Heart left ventricle (tissue), 16 donors: ENCODE measurements around the gene NEK7. TPM values are rescaled to one million over a fixed set of nuclear protein-coding genes. Genes with fewer than 3 reads are reported as not detected.

Source experiments
- ATAC-seq, 4 donors: fragments of 200-7000 bp; cut with Tn5 transposase; one replicate each; pipeline ENCODE4 v1.9.1; 2020 to 2022; ENCODE audit warnings: moderate library complexity in 4 of 4, mild to moderate bottlenecking in 3 of 4, moderate number of reproducible peaks in 1 of 4
- DNase-seq, 5 donors: peaks; one replicate each; pipeline ENCODE4 v3.0.0-alpha.2; 2020
- H3K27ac ChIP-seq, 12 donors: fragments of 200-600 bp; sonication (generic) in 4 of 12; one replicate each; pipeline versions ENCODE4 v1.5.0 to v1.8.0; 2016 to 2022; ENCODE audit warnings: mild to moderate bottlenecking in 2 of 12
- H3K27me3 ChIP-seq, 9 donors: fragments of 200-600 bp; sonication (generic) in 2 of 9; one replicate each; pipeline versions ENCODE4 v1.5.1 to v1.8.0; 2016 to 2022; ENCODE audit warnings: mild to moderate bottlenecking in 3 of 9
- H3K36me3 ChIP-seq, 9 donors: fragments of 200-600 bp; sonication (generic) in 2 of 9; one replicate each; pipeline versions ENCODE4 v1.5.0 to v1.8.0; 2018 to 2022; ENCODE audit warnings: mild to moderate bottlenecking in 2 of 9
- H3K4me1 ChIP-seq, 12 donors: fragments of 200-600 bp; sonication (generic) in 4 of 12; one replicate each; pipeline versions ENCODE4 v1.5.0 to v1.8.0; 2016 to 2022; ENCODE audit warnings: mild to moderate bottlenecking in 3 of 12
- H3K4me3 ChIP-seq, 12 donors: fragments of 200-600 bp; sonication (generic) in 4 of 12; one replicate each; pipeline versions ENCODE4 v1.5.0 to v1.8.0; 2017 to 2022; ENCODE audit warnings: mild to moderate bottlenecking in 9 of 12, moderate library complexity in 4 of 12
- H3K9me3 ChIP-seq, 12 donors: fragments of 200-600 bp; sonication (generic) in 4 of 12; one replicate each; pipeline versions ENCODE4 v1.5.0 to v1.8.0; 2016 to 2022; ENCODE audit warnings: mild to moderate bottlenecking in 1 of 12
- POLR2A ChIP-seq, 2 donors: fragments of 450-650 bp; IDR thresholded peaks; one replicate each; pipeline ENCODE4 v1.6.1; 2017; ENCODE audit warnings: antibody characterized with exemption in 2 of 2, mild to moderate bottlenecking in 2 of 2, moderate library complexity in 2 of 2
- WGBS, 4 donors: extraction: QIAGEN DNeasy Blood & Tissue Kit in 2 of 4; methylation state at CpG; one replicate each; pipeline versions ENCODE4 v1.1.5 to v1.1.7; 2013 to 2018; 5-methylcytosine and 5-hydroxymethylcytosine counted together
- intact Hi-C, 10 donors: fragments of 100-400 bp; cut with DNase I; formaldehyde crosslinking; loops; one replicate each; pipeline versions ENCODE4 v1.11.1 to v1.14.2; 2022
- polyA plus RNA-seq, 2 donors: library from polyadenylated mRNA; stranded (reverse); fragments of 200-250 nt; gene quantifications; one replicate each; pipeline ENCODE4 v1.2.3, GENCODE V29; 2013
- total RNA-seq, 9 donors: library from RNA; depleted of rRNA in 2 of 9; stranded (reverse); fragments of >200 nt in 2 of 9; fragmentation: NEBNext Ultra II Directional in 3 of 9; extraction: Animal tissue kit (Norgen Biotek cat#: 25700) in 3 of 9; gene quantifications; one replicate each; pipeline versions ENCODE4 v1.1.0 to v1.2.4, GENCODE V29; 2016 to 2023
- TF ChIP-seq, protein P1 (sequence below), 12 donors: fragments of 200-600 bp; sonication (generic) in 4 of 12; IDR thresholded peaks; one replicate each; pipeline versions ENCODE4 v1.5.0 to v1.8.0; 2018 to 2022; ENCODE audit warnings: antibody characterized with exemption in 12 of 12, mild to moderate bottlenecking in 5 of 12
- donor health status: ischemic (EF 13 %, LVEDD 7.1; RV severe dilation, severe dysfunction).
- donor health status: healthy with polysubstance abuse.
- donor health status: DM: no; HTN: yes; CAD: no.
- donor health status: DM: no; HTN: no; CAD: no.
- donor health status: ischemic (EF 25% LVEDD 6.9; RV normal size, moderate dysfunction).
- donor health status: ischemic (EF 25% LVEDD 5.7; RV mildly dilated, moderate dysfunction).
- donor health status: healthy.
- donor health status: DM: yes; HTN: yes; CAD: no.
- donor health status: ischemic (EF 35%, LVEDD 5.7; RV mildly dilated, moderate dysfunction).
- donor health status: nonischemic (EF 11% LVEDD 7.7; RV severe dilation, severe dysfunction).
- donor health status: DM: yes; HTN: yes; CAD: no.
- donor health status: PGD.
- donor health status: ischemic (EF 29% LVEDD 5.4; RV normal size, mild dysfunction).
- donor health status: nonischemic (EF 23%, LVEDD 6.1; RV moderate dilation, normal function).

NEK7 gene
- total and polyA plus RNA-seq, 11 donors, result 57.5 to 499 (median 235) TPM

GRCh38 chr1:198143797-198144196 is 13.0 kb upstream of the NEK7 start:
- H3K4me1 ChIP-seq, result no peaks in the 10 kb centered on the region
- intact Hi-C loops, result loop anchor here in 1 of 10 donors (10.0 kb wide), 1 partner anchor 49 kb away; no protein-coding TSS in a partner anchor
- H3K27ac ChIP-seq, result no peak overlapping the region
- no peak for DNase-seq
- no peak overlapping the region for H3K4me3 ChIP-seq
- TF ChIP-seq POLR2A (IDR thresholded peaks at IDR 0.05), result no peak
- TF ChIP-seq, protein P1, sequence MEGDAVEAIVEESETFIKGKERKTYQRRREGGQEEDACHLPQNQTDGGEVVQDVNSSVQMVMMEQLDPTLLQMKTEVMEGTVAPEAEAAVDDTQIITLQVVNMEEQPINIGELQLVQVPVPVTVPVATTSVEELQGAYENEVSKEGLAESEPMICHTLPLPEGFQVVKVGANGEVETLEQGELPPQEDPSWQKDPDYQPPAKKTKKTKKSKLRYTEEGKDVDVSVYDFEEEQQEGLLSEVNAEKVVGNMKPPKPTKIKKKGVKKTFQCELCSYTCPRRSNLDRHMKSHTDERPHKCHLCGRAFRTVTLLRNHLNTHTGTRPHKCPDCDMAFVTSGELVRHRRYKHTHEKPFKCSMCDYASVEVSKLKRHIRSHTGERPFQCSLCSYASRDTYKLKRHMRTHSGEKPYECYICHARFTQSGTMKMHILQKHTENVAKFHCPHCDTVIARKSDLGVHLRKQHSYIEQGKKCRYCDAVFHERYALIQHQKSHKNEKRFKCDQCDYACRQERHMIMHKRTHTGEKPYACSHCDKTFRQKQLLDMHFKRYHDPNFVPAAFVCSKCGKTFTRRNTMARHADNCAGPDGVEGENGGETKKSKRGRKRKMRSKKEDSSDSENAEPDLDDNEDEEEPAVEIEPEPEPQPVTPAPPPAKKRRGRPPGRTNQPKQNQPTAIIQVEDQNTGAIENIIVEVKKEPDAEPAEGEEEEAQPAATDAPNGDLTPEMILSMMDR (IDR thresholded peaks at IDR 0.05), result no peak
- no peaks in the 10 kb centered on the region for H3K9me3 ChIP-seq
- no peak for ATAC-seq
- H3K36me3 ChIP-seq, result no peaks in the 10 kb centered on the region
- no peaks in the 10 kb centered on the region for H3K27me3 ChIP-seq
- WGBS, 4 donors, result 75 to 82% (median 79%) methylated on average over 3 of the region's 3 CpGs

- Histone ChIP-seq H3K27ac (no peak overlapping the region), H3K4me1 (peaks cover 0 to 7% (median under 1%) of the 10 kb centered on the region in 12 donors), H3K9me3 (no peaks in the 10 kb centered on the region), H3K27me3 (no peaks in the 10 kb centered on the region), H3K36me3 (no peaks in the 10 kb centered on the region), H3K4me3 (no peak overlapping the region)
- intact Hi-C loops, result loop anchor here in 1 of 10 donors (10.0 kb wide), 1 partner anchor 52 kb away; no protein-coding TSS in a partner anchor
- DNase-seq (no peak), ATAC-seq (no peak)
- 91 to 100% (median 99%) methylated on average over 2 of the region's 2 CpGs for WGBS, 4 donors
- no peak for TF ChIP-seq POLR2A (IDR thresholded peaks at IDR 0.05)
- TF ChIP-seq, protein P1 (IDR thresholded peaks at IDR 0.05), result no peak
Measured at GRCh38 chr1:198147216-198147615, 9.6 kb upstream of the NEK7 start.

DNA sequence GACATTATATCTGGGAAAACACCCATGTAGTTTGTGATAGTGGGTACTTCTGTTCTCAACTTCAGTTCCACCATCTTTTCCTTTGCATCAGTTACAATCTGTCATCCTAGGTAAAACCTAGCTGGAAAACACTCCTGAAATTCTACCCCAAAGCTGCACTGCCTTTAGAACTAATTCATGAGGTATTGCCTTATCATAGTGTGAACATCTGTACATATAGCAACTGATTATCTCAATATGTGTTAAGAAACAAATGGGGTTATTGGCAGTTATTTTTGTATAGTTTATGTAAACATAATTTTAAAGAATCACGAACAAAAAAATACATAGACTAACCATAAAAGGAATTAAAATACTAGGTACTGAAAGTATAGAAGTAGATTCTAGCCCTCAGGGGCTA is 6.4 kb upstream of the NEK7 start:
- H3K4me1 ChIP-seq, result peaks cover 0 to 34% (median 17%) of the 10 kb centered on the region in 12 donors
- no peaks in the 10 kb centered on the region for H3K27me3 ChIP-seq
- no peak overlapping the region for H3K4me3 ChIP-seq
- no peak for ATAC-seq
- TF ChIP-seq, protein P1 (IDR thresholded peaks at IDR 0.05), result no peak
- no peak for TF ChIP-seq POLR2A (IDR thresholded peaks at IDR 0.05)
- H3K36me3 ChIP-seq, result no peaks in the 10 kb centered on the region
- no peaks in the 10 kb centered on the region for H3K9me3 ChIP-seq
- DNase-seq, result no peak
- 85 to 93% (median 88%) methylated on average over 1 of the region's 1 CpG for WGBS, 4 donors
- intact Hi-C loops, result loop anchor here in 6 of 10 donors (10.0 kb wide), 5 partner anchors 54 to 376 kb away; partner anchors contain the start of genes C1orf53 (in 1 of the 6) and DENND1B (in 1 of the 6)
- H3K27ac ChIP-seq, result no peak overlapping the region

DNA sequence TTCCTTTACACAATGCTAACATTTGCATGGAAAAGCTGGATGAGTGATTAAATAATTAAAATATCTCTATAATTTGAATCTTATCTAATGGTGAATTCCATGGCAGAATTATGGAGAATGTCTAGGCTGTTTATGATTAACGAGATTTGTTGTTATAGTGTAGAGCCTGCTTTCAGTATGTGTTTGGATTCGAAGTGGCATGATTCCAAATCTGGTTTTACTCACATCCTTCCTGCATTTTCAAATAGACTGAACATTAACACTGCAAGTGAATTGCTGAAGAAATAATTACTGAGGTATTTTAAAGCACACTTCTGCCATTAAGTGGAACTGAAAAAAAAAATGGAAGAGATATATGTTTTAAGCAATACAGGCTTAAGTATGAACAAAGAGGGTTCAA is 5.1 kb upstream of the NEK7 start:
- Histone ChIP-seq H3K27ac (peak overlapping the region in 1 of 12 donors; percentile 15), H3K27me3 (no peaks in the 10 kb centered on the region), H3K36me3 (no peaks in the 10 kb centered on the region), H3K4me1 (peaks cover 0 to 37% (median 24%) of the 10 kb centered on the region in 12 donors), H3K4me3 (no peak overlapping the region), H3K9me3 (no peaks in the 10 kb centered on the region)
- ATAC-seq (no peak), DNase-seq (no peak)
- WGBS, 4 donors, result 44 to 57% (median 50%) methylated on average over 2 of the region's 2 CpGs
- intact Hi-C loops, result loop anchor here in 6 of 10 donors (10.0 kb wide), 5 partner anchors 53 to 377 kb away; partner anchors contain the start of genes C1orf53 (in 1 of the 6) and DENND1B (in 1 of the 6)
- TF ChIP-seq, protein P1 (IDR thresholded peaks at IDR 0.05), result no peak
- no peak for TF ChIP-seq POLR2A (IDR thresholded peaks at IDR 0.05)
